GM12801 (cell line): Measurements from ENCODE around the gene RARB.

Experiments
- TF ChIP-seq, protein P1 (sequence below): IDR thresholded peaks from one replicate; pipeline ENCODE4 v1.5.1; 2011; ENCODE audit warnings: control low read depth; ENCODE audit not compliant: insufficient read length; ENCODE audit errors: extremely low read depth

The RARB gene

DNA sequence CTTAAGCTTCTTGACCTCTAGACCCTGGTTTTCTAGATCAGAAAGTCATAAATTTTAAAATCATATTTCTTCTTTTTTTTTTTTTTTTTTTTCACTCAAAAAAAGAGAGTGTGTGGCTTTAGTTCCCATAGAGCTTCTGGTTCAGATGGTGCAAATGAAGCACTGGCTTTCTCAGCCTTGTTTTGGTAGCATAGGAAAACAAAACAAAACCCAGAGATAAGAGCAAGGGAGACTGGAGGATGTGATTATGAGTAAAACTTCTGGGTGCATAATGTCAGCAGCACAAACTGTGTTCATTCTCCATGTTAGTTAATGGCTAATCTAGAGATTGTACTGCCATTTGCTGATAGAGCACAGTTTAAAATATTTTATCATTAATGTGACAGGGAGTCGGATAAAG, 55.4 kb downstream of the RARB start:
- TF ChIP-seq, protein P1, sequence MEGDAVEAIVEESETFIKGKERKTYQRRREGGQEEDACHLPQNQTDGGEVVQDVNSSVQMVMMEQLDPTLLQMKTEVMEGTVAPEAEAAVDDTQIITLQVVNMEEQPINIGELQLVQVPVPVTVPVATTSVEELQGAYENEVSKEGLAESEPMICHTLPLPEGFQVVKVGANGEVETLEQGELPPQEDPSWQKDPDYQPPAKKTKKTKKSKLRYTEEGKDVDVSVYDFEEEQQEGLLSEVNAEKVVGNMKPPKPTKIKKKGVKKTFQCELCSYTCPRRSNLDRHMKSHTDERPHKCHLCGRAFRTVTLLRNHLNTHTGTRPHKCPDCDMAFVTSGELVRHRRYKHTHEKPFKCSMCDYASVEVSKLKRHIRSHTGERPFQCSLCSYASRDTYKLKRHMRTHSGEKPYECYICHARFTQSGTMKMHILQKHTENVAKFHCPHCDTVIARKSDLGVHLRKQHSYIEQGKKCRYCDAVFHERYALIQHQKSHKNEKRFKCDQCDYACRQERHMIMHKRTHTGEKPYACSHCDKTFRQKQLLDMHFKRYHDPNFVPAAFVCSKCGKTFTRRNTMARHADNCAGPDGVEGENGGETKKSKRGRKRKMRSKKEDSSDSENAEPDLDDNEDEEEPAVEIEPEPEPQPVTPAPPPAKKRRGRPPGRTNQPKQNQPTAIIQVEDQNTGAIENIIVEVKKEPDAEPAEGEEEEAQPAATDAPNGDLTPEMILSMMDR: no peak

DNA sequence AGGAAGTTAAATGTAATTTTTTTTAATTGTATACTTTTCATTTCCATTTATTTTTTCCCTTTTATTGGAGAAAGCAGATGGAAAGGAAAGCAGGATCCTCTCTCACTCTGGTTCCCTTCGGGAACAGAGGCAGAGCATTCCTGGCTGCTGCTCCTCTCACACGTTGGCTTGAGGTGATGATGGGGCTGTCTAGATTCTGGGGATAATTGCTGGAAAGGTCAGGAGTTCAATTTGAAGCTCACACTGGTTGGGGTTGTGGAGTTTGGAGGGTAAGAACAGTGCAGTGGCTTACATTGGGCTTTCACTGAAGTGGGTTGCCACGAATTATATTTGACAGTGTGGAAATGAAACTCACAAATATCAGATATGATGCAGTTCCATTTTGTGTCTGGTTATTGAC, 57.6 kb downstream of the RARB start:
- TF ChIP-seq, protein P1: no peak

DNA sequence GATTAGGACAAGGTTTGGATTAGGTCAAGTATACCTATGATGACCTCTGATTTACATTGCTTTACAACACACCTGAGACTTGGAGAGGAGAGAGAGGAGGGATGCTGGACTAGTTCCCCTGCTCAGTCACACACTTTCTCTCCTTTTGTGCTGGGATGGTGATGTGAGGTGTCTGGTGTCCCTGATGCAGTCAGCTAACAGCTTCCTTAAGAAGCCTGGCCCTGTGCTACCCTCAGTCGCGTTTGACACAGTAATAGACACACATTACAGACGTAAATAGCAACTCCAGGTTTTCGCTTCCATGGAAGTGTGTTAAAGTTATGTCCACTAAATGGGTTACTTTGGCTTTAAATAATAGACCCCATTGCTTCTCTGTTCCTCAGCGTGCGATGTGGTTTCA, 58.9 kb downstream of the RARB start:
- TF ChIP-seq, protein P1: no peak

DNA sequence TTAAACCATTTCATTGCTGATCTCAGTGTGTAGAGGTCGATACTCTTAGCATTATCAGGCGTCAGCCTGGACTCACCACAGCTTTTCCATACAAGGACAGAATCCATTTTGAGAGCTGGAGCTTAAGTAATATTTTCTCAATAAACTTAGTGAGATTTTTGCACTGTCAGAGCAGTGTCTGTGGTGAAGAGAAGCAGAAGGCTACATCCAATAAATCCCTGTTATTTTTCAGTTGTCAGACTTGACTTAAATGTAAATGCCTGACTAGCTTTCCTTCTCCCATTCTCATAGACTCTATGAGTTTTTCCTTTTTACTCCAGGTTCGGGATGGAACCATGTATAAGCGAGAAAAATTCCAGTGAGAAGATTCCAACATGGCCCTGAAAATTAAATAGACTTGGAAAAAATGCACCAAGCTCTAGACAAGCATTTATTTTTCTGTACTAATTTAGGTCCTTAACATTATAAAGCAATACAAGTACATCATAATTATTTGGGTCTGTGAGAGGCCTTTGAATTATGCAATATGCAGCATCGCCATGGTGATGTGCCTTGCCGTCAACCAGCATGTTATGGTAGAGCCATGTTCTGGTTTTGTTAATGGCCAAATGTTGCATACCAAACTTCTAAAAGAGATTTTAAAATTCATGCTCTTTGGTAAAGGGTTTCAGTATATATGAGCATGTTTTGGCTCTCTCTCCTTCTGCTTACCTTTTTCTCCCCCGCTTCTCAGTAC, 62.0 kb downstream of the RARB start:
- TF ChIP-seq, protein P1: no peak

DNA sequence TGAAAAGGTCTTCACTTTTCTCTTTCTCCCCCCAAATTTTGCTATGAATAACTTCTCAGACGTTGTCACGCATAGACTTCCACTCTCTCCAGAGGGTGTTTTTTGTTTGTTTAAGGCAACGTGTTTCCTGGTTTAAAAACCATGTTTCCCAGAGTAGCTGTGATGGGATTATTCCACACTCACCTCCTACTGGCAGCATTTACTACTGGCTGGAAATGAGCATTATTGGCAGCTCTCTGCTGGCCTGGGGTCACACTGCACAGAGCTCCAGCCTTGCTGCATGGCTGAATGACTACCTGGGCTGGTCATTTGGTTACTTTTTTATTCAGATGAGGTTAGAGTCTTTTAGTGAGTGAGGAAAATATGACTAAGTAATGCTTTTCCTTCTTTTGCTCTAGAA, 65.2 kb downstream of the RARB start:
- TF ChIP-seq, protein P1: no peak

DNA sequence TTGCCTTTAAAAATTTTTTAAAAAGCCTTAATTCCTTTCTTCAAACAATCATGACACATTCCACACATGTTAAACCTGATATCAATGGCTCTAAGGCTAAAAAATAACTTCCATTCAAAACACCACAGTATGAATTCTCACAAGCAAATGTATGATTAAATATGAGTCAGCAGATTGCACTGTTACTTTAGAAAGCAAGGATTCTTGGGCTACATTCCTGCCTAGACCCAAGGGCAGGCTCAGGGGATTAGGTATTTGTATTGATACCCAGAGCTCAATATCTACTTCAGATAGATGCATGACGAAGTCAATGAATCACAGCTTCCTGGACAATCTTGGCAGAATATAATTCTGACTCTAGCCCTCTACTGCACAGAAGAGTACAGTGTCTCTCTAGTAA, 65.7 kb downstream of the RARB start:
- TF ChIP-seq, protein P1: no peak

DNA sequence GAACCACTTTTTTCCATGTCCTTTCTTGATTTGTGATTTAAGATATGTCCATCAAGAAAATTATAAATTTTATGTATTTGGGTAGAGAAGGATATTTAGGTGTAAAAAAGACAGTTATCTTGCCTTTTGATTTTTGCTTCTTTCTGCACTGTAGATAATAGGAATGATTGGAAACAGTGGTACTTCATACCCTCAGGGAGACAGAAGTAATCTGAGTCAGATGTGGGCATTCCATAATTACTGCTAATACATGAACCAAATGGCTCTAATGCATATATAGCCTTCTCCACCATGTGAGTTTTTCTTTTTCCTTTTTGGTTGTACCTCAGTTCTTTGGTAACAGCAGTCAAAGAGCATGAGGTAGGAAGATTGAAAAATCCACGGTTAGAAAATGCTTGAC, 67.2 kb downstream of the RARB start:
- TF ChIP-seq, protein P1: no peak
